ENCODE results near the gene PCSK5.
"Not testable (repeated sequence)": the region's sequence is repeated elsewhere in the genome, so short reads cannot be mapped to it uniquely, and the experiment has no call there.

Gene PCSK5

GRCh38 chr9:76007935-76008334 is 117.5 kb downstream of the PCSK5 start:
- DNase-seq (ENCODE audit: low read depth in 2 of 2): no peak

GRCh38 chr9:76013809-76014208 is 123.3 kb downstream of the PCSK5 start:
- no peak for DNase-seq (ENCODE audit: low read depth in 2 of 2)

GRCh38 chr9:76018235-76018634 is 127.8 kb downstream of the PCSK5 start:
- DNase-seq (ENCODE audit: low read depth in 2 of 2): no peak

- no peak for DNase-seq (ENCODE audit: low read depth in 2 of 2)
Measured at GRCh38 chr9:76018761-76019160, 128.3 kb downstream of the PCSK5 start.

- DNase-seq (ENCODE audit: low read depth in 2 of 2): no peak
Measured at GRCh38 chr9:76020652-76021051, 130.2 kb downstream of the PCSK5 start.

GRCh38 chr9:76022317-76022716 is 131.8 kb downstream of the PCSK5 start:
- DNase-seq (ENCODE audit: low read depth in 2 of 2): no peak

- DNase-seq (ENCODE audit: low read depth in 2 of 2): no peak
Measured at GRCh38 chr9:76023715-76024195, 133.3 kb downstream of the PCSK5 start.

- no peak for DNase-seq (ENCODE audit: low read depth in 2 of 2)
Measured at GRCh38 chr9:76025286-76025685, 134.8 kb downstream of the PCSK5 start.

- DNase-seq (ENCODE audit: low read depth in 2 of 2): no peak
Measured at GRCh38 chr9:76026796-76027195, 136.3 kb downstream of the PCSK5 start.

GRCh38 chr9:76027416-76027815 is 136.9 kb downstream of the PCSK5 start:
- DNase-seq (ENCODE audit: low read depth in 2 of 2): no peak

- no peak for DNase-seq (ENCODE audit: low read depth in 2 of 2)
Measured at GRCh38 chr9:76027861-76028260, 137.4 kb downstream of the PCSK5 start.

- DNase-seq (ENCODE audit: low read depth in 2 of 2): no peak
Measured at GRCh38 chr9:76032038-76032796, 141.7 kb downstream of the PCSK5 start.

GRCh38 chr9:76032797-76033373 is 142.4 kb downstream of the PCSK5 start:
- no peak for DNase-seq (ENCODE audit: low read depth in 2 of 2)

GRCh38 chr9:76034049-76034448 is 143.6 kb downstream of the PCSK5 start:
- DNase-seq (ENCODE audit: low read depth in 2 of 2): no peak

GRCh38 chr9:76036762-76037161 is 146.3 kb downstream of the PCSK5 start:
- DNase-seq (ENCODE audit: low read depth in 2 of 2): no peak

GRCh38 chr9:76037587-76038225 is 147.2 kb downstream of the PCSK5 start:
- no peak for DNase-seq (ENCODE audit: low read depth in 2 of 2)

- DNase-seq (ENCODE audit: low read depth in 2 of 2): no peak
Measured at GRCh38 chr9:76038431-76038830, 148.0 kb downstream of the PCSK5 start.

GRCh38 chr9:76044266-76044819 is 153.9 kb downstream of the PCSK5 start:
- DNase-seq (ENCODE audit: low read depth in 2 of 2): no peak

- DNase-seq (ENCODE audit: low read depth in 2 of 2): no peak
Measured at GRCh38 chr9:76045221-76045620, 154.7 kb downstream of the PCSK5 start.

GRCh38 chr9:76049341-76049740 is 158.9 kb downstream of the PCSK5 start:
- no peak for DNase-seq (ENCODE audit: low read depth in 2 of 2)

- no peak for DNase-seq (ENCODE audit: low read depth in 2 of 2)
Measured at GRCh38 chr9:76067696-76068095, 177.2 kb downstream of the PCSK5 start.

GRCh38 chr9:76077537-76077936 is 187.1 kb downstream of the PCSK5 start:
- DNase-seq (ENCODE audit: low read depth in 2 of 2): no peak

- DNase-seq (ENCODE audit: low read depth in 2 of 2): not testable (repeated sequence)
Measured at GRCh38 chr9:76081281-76081680, 190.8 kb downstream of the PCSK5 start.
